Smooth muscle cell (in vitro differentiated cells): ENCODE results near the gene CHFR. TPM values are rescaled to one million over a fixed set of nuclear protein-coding genes. Genes with fewer than 3 reads are reported as not detected.

Experiments used
- DNase-seq: peaks from one replicate; lab custom pipeline; 2025; ENCODE audit not compliant: unreplicated experiment; lab: John Stamatoyannopoulos, UW
- H2AFZ ChIP-seq: fragments of 200-600 bp; sonication (generic); 2 replicates; pipeline ENCODE4 v1.6.0; 2016; ENCODE audit warnings: antibody characterized with exemption, low read depth, mild to moderate bottlenecking
- H3F3A ChIP-seq: fragments of 200-600 bp; sonication (generic); 2 replicates; pipeline ENCODE4 v1.6.0; 2017; ENCODE audit warnings: antibody characterized with exemption, low read depth
- H3K27ac ChIP-seq: fragments of 200-600 bp; sonication (generic); 2 replicates; pipeline ENCODE4 v1.5.1; 2016; ENCODE audit warnings: low read depth, mild to moderate bottlenecking
- H3K27me3 ChIP-seq: fragments of 200-600 bp; sonication (generic); 2 replicates; pipeline ENCODE4 v1.6.1; 2016; ENCODE audit warnings: low read depth, mild to moderate bottlenecking
- H3K36me3 ChIP-seq: fragments of 200-600 bp; sonication (generic); 2 replicates; pipeline ENCODE4 v1.5.1; 2016; ENCODE audit warnings: low read depth
- H3K4me1 ChIP-seq: fragments of 200-600 bp; sonication (generic); 2 replicates; pipeline ENCODE4 v1.5.1; 2016; ENCODE audit warnings: low read depth
- H3K4me2 ChIP-seq: fragments of 200-600 bp; sonication (generic); 2 replicates; pipeline ENCODE4 v1.6.0; 2016; ENCODE audit warnings: mild to moderate bottlenecking
- H3K4me3 ChIP-seq: fragments of 200-600 bp; sonication (generic); 2 replicates; pipeline ENCODE4 v1.5.1; 2016; ENCODE audit warnings: mild to moderate bottlenecking
- H3K79me2 ChIP-seq: fragments of 200-600 bp; sonication (generic); 2 replicates; pipeline ENCODE4 v1.6.0; 2016; ENCODE audit warnings: low read depth, mild to moderate bottlenecking
- H3K9ac ChIP-seq: fragments of 200-600 bp; sonication (generic); 2 replicates; pipeline ENCODE4 v1.6.0; 2016; ENCODE audit warnings: low read depth
- H3K9me3 ChIP-seq: fragments of 200-600 bp; sonication (generic); replicated peaks from 2 replicates; pipeline ENCODE4 v1.5.1; 2016; ENCODE audit warnings: low read depth
- H4K20me1 ChIP-seq: fragments of 200-600 bp; sonication (generic); 2 replicates; pipeline ENCODE4 v1.6.0; 2016; ENCODE audit warnings: low read depth
- CTCF ChIP-seq: fragments of 200-600 bp; sonication (generic); IDR thresholded peaks from 2 replicates; pipeline ENCODE4 v1.5.1; 2017; ENCODE audit warnings: borderline replicate concordance, mild to moderate bottlenecking, antibody characterized with exemption; ENCODE audit not compliant: insufficient read depth, poor library complexity, severe bottlenecking
- WGBS: methylation state at CpG from one replicate; pipeline ENCODE4 v1.1.7; 2016; ENCODE audit warnings: low lambda C conversion rate; 5-methylcytosine and 5-hydroxymethylcytosine counted together
- polyA plus RNA-seq: library from polyadenylated mRNA; unstranded; fragments of >200 nt; fragmentation: Nextera tagmentation; extraction: Ambion mirVana; gene quantifications from 2 replicates; pipeline ENCODE4 v1.2.1, GENCODE V29; 2016
- total RNA-seq: library from RNA; depleted of rRNA; stranded (reverse); fragments of >200 nt; gene quantifications from 2 replicates; pipeline ENCODE4 v1.2.3, GENCODE V29; 2014

CHFR gene
- total and polyA plus RNA-seq, 2 experiments from 2014 or later = 24.0 to 26.2 TPM

GRCh38 chr12:132899033-132899432, 11.6 kb upstream of the CHFR start:
- H3K9ac ChIP-seq = no peak overlapping the region
- H3K9me3 ChIP-seq = no peaks in the 10 kb centered on the region
- WGBS = 85% methylated on average over 5 of the region's 5 CpGs
- TF ChIP-seq CTCF = no peak
- H2AFZ ChIP-seq = no peak overlapping the region
- no peak overlapping the region for H3K27ac ChIP-seq
- no peaks in the 10 kb centered on the region for H3F3A ChIP-seq
- H3K4me2 ChIP-seq = no peak overlapping the region
- DNase-seq = no peak
- no peaks in the 10 kb centered on the region for H4K20me1 ChIP-seq
- no peaks in the 10 kb centered on the region for H3K27me3 ChIP-seq
- no peaks in the 10 kb centered on the region for H3K4me1 ChIP-seq
- no peak overlapping the region for H3K4me3 ChIP-seq
- no peaks in the 10 kb centered on the region for H3K79me2 ChIP-seq
- no peaks in the 10 kb centered on the region for H3K36me3 ChIP-seq

- H2AFZ ChIP-seq = no peak overlapping the region
- no peaks in the 10 kb centered on the region for H3K36me3 ChIP-seq
- TF ChIP-seq CTCF = no peak
- H3F3A ChIP-seq = no peaks in the 10 kb centered on the region
- no peaks in the 10 kb centered on the region for H3K9me3 ChIP-seq
- H3K79me2 ChIP-seq = peaks cover 32% of the 10 kb centered on the region
- no peaks in the 10 kb centered on the region for H4K20me1 ChIP-seq
- no peak overlapping the region for H3K27ac ChIP-seq
- H3K27me3 ChIP-seq = no peaks in the 10 kb centered on the region
- no peak for DNase-seq
- 40% methylated on average over 6 of the region's 6 CpGs for WGBS
- peaks cover 8% of the 10 kb centered on the region for H3K4me1 ChIP-seq
- H3K9ac ChIP-seq = no peak overlapping the region
- H3K4me3 ChIP-seq = no peak overlapping the region
- H3K4me2 ChIP-seq = peak overlapping the region; percentile 98
These were observed 1.4 kb upstream of the CHFR start for GRCh38 chr12:132888852-132889251.

- Histone ChIP-seq H3K36me3 (no peaks in the 10 kb centered on the region), H3K4me1 (peaks cover 8% of the 10 kb centered on the region), H2AFZ (peak overlapping the region; percentile 69), H3K4me2 (peak overlapping the region; percentile 98), H3K27me3 (no peaks in the 10 kb centered on the region), H3F3A (no peaks in the 10 kb centered on the region), H3K4me3 (peak overlapping the region; percentile 97), H3K9me3 (no peaks in the 10 kb centered on the region), H3K9ac (peak overlapping the region; percentile 89), H4K20me1 (peaks cover 8% of the 10 kb centered on the region), H3K27ac (peak overlapping the region; percentile 98), H3K79me2 (peaks cover 46% of the 10 kb centered on the region)
- 15% methylated on average over 34 of the region's 64 CpGs for WGBS
- TF ChIP-seq CTCF = no peak
- DNase-seq = no peak
These were observed 602 bp downstream of the CHFR start for GRCh38 chr12:132886529-132887477.
